ENCODE data around the gene VDAC2. TPM values are rescaled to one million over a fixed set of nuclear protein-coding genes. Genes with fewer than 3 reads are reported as not detected.
A peak's percentile ranks its signal among the peaks of the same experiment; 100 is the strongest.

VDAC2 gene
- total and polyA plus RNA-seq, 8 donors: 140 to 187 (median 168) TPM

- intact Hi-C loops (cut with DNase I): no loop called here
Measured at GRCh38 chr10:75276069-75276872, 65.7 kb downstream of the VDAC2 start.

DNA sequence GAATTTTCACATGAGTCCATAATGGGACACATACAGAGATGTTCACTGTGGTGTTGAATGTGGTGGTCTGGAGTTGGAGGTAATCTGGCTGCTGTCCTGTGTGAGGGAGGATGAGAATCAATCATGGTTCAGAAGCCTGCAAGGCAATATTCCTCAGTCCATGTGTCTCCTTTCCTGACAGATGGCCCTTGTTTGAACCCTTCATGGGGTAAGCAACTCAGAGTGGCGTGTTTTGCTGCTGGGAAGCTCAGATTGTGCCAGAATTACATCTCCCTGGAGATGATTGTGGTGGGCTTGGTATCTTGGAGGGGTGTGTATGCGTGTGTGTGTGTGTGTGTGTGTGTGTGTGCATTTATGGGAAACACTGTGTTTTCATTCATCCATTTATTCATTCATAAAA lies 69.6 kb downstream of the VDAC2 start:
- H3K27ac ChIP-seq: no peak overlapping the region
- H3K4me1 ChIP-seq: peaks cover 0 to 6% of the 10 kb centered on the region in 2 donors
- no peaks in the 10 kb centered on the region for H3K27me3 ChIP-seq
- no peaks in the 10 kb centered on the region for H3K9me3 ChIP-seq
- TF ChIP-seq, protein P1, sequence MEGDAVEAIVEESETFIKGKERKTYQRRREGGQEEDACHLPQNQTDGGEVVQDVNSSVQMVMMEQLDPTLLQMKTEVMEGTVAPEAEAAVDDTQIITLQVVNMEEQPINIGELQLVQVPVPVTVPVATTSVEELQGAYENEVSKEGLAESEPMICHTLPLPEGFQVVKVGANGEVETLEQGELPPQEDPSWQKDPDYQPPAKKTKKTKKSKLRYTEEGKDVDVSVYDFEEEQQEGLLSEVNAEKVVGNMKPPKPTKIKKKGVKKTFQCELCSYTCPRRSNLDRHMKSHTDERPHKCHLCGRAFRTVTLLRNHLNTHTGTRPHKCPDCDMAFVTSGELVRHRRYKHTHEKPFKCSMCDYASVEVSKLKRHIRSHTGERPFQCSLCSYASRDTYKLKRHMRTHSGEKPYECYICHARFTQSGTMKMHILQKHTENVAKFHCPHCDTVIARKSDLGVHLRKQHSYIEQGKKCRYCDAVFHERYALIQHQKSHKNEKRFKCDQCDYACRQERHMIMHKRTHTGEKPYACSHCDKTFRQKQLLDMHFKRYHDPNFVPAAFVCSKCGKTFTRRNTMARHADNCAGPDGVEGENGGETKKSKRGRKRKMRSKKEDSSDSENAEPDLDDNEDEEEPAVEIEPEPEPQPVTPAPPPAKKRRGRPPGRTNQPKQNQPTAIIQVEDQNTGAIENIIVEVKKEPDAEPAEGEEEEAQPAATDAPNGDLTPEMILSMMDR (IDR thresholded peaks at IDR 0.05): no peak
- no peak for DNase-seq
- intact Hi-C loops (cut with DNase I): no loop called here
- no peak for ATAC-seq
- H3K4me3 ChIP-seq: no peak overlapping the region
- H3K36me3 ChIP-seq: no peaks in the 10 kb centered on the region

More at GRCh38 chr10:75276069-75276872, 65.7 kb downstream of the VDAC2 start:
- H3K9me3 ChIP-seq: no peaks in the 10 kb centered on the region
- H3K4me3 ChIP-seq: peak overlapping the region; percentile 27 to 31
- peaks cover 0 to 10% of the 10 kb centered on the region in 2 donors for H3K4me1 ChIP-seq
- ATAC-seq (peak; percentile 92), DNase-seq (peak in 1 of 4 donors; percentile 87)
- H3K27me3 ChIP-seq: no peaks in the 10 kb centered on the region
- TF ChIP-seq, protein P1 (IDR thresholded peaks at IDR 0.05): no peak
- H3K36me3 ChIP-seq: no peaks in the 10 kb centered on the region
- peak overlapping the region in 1 of 2 donors; percentile 55 for H3K27ac ChIP-seq

Other genes with a start within 250 kb of the VDAC2 start
- gene SAMD8, start 99.1 kb upstream of the VDAC2 start, total RNA-seq: 10 to 100 TPM; 18.7 to 22.4 TPM
- 10 to 100 TPM; 12.9 to 15.3 (median 13.6) TPM for gene SAMD8, start 99.1 kb upstream of the VDAC2 start, polyA plus RNA-seq (ENCODE audit: insufficient read length in 6 of 6)
- gene COMTD1, start 25.2 kb downstream of the VDAC2 start, total RNA-seq: 10 to 100 TPM; 18.6 to 26.5 TPM
- 1 to 10 TPM; 3.4 to 4.7 (median 4.3) TPM for gene COMTD1, start 25.2 kb downstream of the VDAC2 start, polyA plus RNA-seq (ENCODE audit: insufficient read length in 6 of 6)
- 10 to 100 TPM; 32.7 to 34.2 TPM for gene ZNF503, start 191.0 kb downstream of the VDAC2 start, total RNA-seq
- 10 to 100 TPM; 39.5 to 71.4 (median 52.1) TPM for gene ZNF503, start 191.0 kb downstream of the VDAC2 start, polyA plus RNA-seq (ENCODE audit: insufficient read length in 6 of 6)
- 10 to 100 TPM; 16.3 to 21.0 TPM for gene LRMDA, start 220.8 kb downstream of the VDAC2 start, total RNA-seq
- 10 to 100 TPM; 13.9 to 23.6 (median 18.7) TPM for gene LRMDA, start 220.8 kb downstream of the VDAC2 start, polyA plus RNA-seq (ENCODE audit: insufficient read length in 6 of 6)